NCI-H345 (cell line): ENCODE results near the gene DNAJC4.

Source experiments
- DNase-seq: peaks from one replicate; lab custom pipeline; 2025; lab: John Stamatoyannopoulos, UW

Gene DNAJC4

GRCh38 chr11:64276653-64277431, 46.5 kb downstream of the DNAJC4 start:
- no peak for DNase-seq

GRCh38 chr11:64278576-64279190, 48.3 kb downstream of the DNAJC4 start:
- DNase-seq, result no peak

DNA sequence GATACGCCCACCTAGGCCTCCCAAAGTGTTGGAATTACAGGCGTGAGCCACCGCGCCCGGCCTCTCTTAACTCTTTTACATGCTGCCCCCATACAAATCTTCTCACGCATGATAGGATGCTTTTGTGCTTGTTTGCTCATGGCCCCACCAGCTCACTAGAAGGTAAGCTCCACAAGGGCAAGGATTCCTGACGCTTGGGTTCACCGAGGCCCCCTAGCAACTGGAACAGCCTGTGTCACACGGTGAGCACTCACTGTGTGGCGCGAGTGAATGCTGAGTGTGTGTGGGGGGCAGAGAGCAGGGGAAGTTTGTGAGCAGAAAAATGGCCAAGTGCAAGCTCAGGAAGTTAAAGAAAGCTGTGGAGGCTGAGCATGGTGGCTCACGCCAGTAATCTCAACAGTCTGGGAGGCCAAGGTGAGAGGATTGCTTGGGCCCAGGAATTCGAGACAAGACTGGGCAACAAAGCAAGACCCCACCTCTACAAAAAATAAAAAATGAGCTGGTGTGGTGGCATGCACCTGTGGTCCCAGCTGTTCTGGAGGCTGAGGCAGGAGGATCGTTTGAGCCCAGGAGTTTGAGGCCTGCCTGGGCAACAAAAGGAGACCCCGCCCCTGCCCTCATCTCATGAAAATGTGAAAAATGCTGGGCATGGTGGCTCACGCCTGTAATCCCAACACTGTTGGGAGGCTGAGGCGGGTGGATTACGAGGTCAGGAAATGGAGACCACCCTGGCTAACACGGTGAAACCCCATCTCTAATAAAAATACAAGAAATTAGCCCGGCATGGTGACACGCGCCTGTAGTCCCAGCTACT, 51.8 kb downstream of the DNAJC4 start:
- DNase-seq, result no peak

GRCh38 chr11:64283092-64283491, 52.7 kb downstream of the DNAJC4 start:
- DNase-seq, result no peak
